ENCODE results near the gene WDR37.

DNA sequence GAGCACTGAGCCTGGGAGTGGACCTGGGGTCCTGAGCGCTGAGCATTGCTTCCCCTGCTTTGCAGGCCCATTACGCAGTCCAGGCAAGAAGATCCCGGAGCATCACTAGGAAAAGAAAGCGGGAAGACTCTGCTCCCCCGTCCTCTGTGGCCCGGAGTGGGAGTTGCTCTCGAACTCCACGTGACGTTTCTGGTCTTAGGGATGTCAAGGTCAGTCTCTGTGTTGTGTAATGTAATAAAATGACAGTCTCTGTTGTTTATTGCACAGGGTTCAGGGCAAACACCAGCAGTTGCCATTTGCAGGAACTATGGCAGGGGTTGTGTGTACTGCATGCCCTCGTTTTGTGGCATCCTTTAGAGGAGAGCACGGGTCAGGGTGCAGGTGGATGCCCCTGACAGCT lies 40.5 kb upstream of the WDR37 start:
- TF ChIP-seq ZNF707 (tag by site-specific recombination; IDR thresholded peaks at IDR 0.05) (no peak), ZFP41 (tag by site-specific recombination; IDR thresholded peaks at IDR 0.05; ENCODE audit: borderline replicate concordance) (no peak), ZNF239 (tag by site-specific recombination; IDR thresholded peaks at IDR 0.05) (no peak), SP7 (tag by site-specific recombination; IDR thresholded peaks at IDR 0.05) (no peak), ZNF76 (tag by site-specific recombination; IDR thresholded peaks at IDR 0.05; ENCODE audit: borderline replicate concordance, low read depth) (no peak), ZNF140 (tag by site-specific recombination; IDR thresholded peaks at IDR 0.05) (no peak), ZNF266 (tag by site-specific recombination; IDR thresholded peaks at IDR 0.05; ENCODE audit: low read depth) (no peak), MZF1 (tag by site-specific recombination; IDR thresholded peaks at IDR 0.05; ENCODE audit: borderline replicate concordance) (no peak), TRIM28 (IDR thresholded peaks at IDR 0.05; ENCODE audit: borderline replicate concordance, low read length) (no peak)
- TF ChIP-seq, protein P1, sequence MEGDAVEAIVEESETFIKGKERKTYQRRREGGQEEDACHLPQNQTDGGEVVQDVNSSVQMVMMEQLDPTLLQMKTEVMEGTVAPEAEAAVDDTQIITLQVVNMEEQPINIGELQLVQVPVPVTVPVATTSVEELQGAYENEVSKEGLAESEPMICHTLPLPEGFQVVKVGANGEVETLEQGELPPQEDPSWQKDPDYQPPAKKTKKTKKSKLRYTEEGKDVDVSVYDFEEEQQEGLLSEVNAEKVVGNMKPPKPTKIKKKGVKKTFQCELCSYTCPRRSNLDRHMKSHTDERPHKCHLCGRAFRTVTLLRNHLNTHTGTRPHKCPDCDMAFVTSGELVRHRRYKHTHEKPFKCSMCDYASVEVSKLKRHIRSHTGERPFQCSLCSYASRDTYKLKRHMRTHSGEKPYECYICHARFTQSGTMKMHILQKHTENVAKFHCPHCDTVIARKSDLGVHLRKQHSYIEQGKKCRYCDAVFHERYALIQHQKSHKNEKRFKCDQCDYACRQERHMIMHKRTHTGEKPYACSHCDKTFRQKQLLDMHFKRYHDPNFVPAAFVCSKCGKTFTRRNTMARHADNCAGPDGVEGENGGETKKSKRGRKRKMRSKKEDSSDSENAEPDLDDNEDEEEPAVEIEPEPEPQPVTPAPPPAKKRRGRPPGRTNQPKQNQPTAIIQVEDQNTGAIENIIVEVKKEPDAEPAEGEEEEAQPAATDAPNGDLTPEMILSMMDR (tag by site-specific recombination; IDR thresholded peaks at IDR 0.05): no peak

Data from HEK293 (cell line).